HG03066 (cell line): Measurements from ENCODE around the gene EXD3.
"Not testable (repeated sequence)": the region's sequence is repeated elsewhere in the genome, so short reads cannot be mapped to it uniquely, and the experiment has no call there.

Experiments
- ATAC-seq: cut with Tn5 transposase; IDR thresholded peaks from one replicate; pipeline ENCODE4 v1.9.1; 2021; ENCODE audit warnings: low read depth; ENCODE audit not compliant: unreplicated experiment

Gene EXD3

DNA sequence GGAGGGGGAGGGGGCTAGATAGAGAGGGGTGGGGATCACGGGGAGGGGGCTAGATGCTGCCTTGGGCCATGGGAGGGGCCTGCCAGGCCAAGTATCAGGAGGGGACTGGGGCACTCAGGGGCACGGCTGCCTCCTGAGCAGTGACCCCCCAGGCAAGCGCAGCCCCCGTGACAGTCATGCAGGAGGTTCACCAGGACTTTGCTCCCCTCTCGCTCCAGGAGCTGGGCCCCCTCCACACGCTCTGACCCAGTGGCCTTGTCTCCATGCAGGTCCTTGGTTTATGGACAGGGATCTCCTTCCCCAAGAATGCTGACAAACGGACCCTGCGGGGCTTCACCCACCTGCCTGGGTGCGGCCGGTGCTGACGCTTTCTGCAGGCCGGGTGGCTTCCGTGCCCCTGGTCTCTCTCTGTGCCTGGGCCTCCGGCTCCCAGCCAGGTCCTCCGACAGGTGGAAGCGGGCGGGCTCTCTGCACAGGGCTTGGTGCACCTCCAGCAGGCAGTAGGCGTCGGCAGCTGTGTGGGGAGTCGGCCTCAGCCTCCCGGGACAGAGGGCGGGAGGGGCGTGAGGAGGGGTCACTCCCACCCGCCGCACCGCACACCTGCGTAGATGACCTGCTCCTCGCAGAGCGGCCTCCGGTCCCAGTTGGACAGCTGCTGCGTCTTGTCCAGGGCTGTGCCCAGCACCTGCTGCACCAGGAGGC, 74.0 kb downstream of the EXD3 start:
- ATAC-seq = no peak

GRCh38 chr9:137347928-137348327, 75.0 kb downstream of the EXD3 start:
- ATAC-seq = no peak

DNA sequence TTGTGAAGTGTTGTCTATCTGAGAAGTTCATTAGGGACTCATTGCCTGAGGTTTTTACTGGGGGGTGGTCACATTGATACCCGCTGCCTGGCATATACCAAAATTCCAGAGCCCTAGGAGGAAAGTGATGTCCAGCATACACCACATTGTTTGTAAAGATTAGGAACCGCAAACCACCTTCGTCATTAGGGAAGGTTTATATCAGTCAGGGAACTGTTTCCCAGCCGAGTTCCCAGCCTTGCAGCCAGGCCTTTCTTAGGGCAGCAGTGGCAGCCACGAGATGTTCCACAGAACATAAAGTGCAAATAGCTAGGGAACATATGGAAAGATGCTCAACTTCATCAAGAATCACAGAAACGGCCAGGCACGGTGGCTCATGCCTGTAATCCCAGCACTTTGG, 80.5 kb downstream of the EXD3 start:
- ATAC-seq = no peak

DNA sequence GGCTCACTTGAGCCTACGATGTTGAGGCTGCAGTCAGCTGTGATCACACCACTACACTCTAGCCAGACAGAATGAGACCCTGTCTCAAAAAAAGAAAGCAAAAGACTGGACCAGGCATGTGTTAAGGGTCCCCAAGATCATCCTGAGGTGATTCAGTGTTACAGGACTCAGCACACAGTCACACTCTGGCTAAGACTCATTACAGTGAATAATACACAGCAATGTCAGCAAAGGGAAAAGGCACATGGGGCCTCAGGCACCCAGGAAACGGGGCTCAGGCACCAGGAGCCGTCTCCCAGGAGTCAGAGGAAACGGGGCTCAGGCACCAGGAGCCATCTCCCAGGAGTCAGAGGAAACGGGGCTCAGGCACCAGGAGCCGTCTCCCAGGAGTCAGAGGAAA, 81.7 kb downstream of the EXD3 start:
- ATAC-seq = no peak

- not testable (repeated sequence) for ATAC-seq
Observed at GRCh38 chr9:137339908-137340462, 83.0 kb downstream of the EXD3 start.

GRCh38 chr9:137339045-137339907, 83.7 kb downstream of the EXD3 start:
- ATAC-seq = no peak

DNA sequence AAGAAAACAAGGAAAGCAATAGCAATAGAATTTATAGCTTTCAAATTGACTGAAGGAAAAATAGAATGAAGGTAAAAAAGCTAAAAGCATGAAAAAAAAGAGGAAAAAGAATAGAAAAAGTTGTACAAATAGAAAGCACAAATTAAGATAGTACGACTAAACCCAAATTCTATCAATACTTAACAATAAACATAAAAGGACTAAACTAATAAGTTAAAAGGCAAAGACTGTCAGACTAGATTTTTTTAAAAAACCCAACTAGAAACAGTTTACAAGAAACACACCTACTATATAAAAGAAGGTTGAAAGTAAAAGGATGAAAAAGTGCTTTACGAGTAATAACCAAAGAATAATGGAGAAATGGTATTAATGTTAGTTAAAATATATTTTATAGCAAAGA, 86.2 kb downstream of the EXD3 start:
- no peak for ATAC-seq

GRCh38 chr9:137333016-137333671, 89.8 kb downstream of the EXD3 start:
- no peak for ATAC-seq

DNA sequence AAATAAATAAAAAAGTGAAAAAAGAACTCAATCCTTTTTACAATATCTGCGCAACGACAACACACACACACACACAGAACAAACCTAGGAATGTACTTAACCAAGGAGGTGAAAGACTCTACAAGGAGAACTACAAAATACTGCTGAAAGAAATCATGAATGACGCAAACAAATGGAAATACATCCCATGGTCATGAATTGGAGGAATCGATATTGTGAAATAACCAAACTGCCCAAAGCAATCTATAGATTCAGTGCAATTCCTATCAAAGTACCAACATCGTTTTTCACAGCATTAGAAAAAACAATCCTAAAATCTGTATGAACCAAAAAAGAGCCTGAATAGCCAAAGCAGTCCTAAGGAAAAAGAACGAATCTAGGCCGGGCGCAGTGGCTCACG, 91.0 kb downstream of the EXD3 start:
- ATAC-seq = no peak

DNA sequence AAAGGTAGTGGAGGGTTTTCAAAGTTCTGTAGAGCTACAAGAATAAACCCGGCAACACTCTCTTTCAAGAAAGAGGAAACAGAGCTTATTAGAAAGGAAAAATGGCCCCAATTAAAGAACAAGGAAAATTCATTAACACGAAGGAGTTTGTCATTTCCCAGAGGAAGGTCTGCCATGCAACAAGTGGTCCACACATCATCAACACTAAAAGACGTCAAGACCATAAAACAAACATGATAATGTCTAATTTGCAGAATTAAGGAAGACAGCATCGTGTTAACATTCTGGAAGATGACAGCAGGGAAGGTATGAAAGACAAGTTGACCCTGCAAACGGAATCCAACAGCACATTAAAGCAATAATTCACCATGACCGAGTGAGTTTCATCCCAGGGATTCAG, 92.3 kb downstream of the EXD3 start:
- no peak for ATAC-seq

DNA sequence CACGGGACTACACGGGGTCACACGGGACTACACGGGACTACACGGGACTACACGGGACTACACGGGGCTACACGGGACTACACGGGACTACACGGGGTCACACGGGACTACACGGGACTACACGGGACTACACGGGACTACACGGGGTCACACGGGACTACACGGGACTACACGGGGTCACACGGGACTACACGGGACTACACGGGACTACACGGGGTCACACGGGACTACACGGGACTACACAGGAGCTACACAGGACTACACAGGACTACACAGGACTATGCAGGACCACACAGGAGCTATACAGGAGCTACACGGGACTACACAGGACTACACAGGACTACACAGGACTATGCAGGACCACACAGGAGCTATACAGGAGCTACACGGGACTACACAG, 93.4 kb downstream of the EXD3 start:
- ATAC-seq = not testable (repeated sequence)

- not testable (repeated sequence) for ATAC-seq
Observed at GRCh38 chr9:137327641-137328550, 95.1 kb downstream of the EXD3 start.

GRCh38 chr9:137326445-137327065, 96.4 kb downstream of the EXD3 start:
- ATAC-seq = no peak

DNA sequence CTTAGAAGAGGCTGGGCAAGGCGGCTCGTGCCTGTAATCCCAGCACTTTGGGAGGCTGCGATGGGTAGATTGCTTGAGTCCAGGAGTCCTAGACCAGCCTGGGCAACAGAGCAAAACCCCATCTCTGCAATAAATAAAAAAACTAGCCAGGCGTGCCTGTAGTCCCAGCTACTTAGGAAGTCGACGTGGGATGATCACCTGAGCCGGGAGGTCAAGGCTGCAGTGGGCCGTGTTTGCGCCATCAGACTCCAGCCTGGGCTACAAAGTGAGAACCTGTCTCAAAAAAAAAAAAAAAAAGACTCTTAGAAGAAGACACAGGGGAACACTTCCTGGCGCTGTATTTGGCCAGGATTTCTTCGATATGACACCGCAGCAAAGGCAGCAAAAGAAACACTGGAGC, 97.2 kb downstream of the EXD3 start:
- ATAC-seq = no peak

DNA sequence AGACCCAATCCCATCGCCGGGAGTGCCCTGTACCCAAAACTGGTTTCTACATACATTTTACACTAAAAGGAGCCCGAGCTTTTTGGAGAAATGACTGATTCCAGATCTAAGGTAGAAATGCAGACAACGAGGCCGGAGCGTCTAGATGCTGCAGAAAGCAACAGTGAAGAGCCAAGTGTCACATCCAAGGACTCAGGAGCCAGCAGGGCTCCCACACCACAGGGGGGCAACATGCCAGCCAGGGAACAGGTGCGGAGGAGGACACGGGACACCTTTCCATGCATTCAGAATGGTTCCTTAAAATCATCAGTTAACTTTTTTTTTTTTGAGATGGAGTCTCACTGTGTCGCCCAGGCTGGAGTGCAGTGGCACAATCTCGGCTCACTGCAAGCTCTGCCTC, 97.8 kb downstream of the EXD3 start:
- ATAC-seq = no peak

- no peak for ATAC-seq
Observed at GRCh38 chr9:137323531-137324331, 99.2 kb downstream of the EXD3 start.

DNA sequence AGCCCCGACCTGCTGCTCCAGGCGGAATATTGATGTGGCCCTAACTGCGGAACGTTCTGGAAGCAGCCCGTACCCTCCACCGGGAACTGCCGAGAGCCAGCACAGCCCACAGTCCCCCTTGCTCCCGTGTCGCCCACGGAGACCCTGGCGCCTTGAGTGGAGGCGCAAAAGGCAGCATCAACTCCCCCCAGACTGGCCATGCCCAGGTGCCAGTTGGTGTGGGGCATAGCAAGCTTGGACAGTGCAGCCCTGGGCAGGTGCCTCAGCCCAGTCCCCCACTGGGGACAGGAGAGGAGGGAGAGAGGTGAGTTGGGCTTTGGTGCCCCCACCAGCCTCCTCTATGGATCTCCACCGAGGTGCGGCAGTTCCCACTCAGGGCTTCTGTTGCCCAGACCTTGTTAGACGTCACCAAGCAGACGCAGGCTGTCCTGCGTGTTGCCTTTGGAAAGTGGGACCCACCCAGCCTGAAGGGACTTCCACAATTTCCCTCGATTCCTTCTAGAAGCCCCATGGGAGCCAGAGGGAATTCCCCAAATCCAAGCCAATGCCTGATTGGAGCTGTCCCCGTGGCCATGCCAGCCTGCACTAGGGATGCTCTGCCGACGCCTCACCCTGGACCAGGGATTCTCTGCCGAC, 101.1 kb downstream of the EXD3 start:
- ATAC-seq = no peak

GRCh38 chr9:137320555-137321384, 102.2 kb downstream of the EXD3 start:
- ATAC-seq = no peak
